Activated CD8-positive, alpha-beta T cell treated with anti-CD3 and anti-CD28 coated beads, Interleukin-2, amount 10 ng/mL, durations not matched to agents 7 days and 5 days (primary cell): ENCODE data around the gene MSH5. TPM values are rescaled to one million over a fixed set of nuclear protein-coding genes. Genes with fewer than 3 reads are reported as not detected.
"Not testable (repeated sequence)": the region's sequence is repeated elsewhere in the genome, so short reads cannot be mapped to it uniquely, and the experiment has no call there.

Experiments used
- ATAC-seq: fragments of 150-1000 bp; cut with Tn5 transposase; one replicate; pipeline ENCODE4 v1.10.0; 2021; ENCODE audit warnings: moderate library complexity
- CTCF ChIA-PET: fragments of 350-600 bp; sonication (Branson Sonifier 250); formaldehyde crosslinking; loops from one replicate; lab custom pipeline; 2021; ENCODE audit warnings: antibody characterized with exemption; lab: Charles Lee
- POLR2A ChIA-PET: fragments of 350-600 bp; sonication (Branson Sonifier 250); formaldehyde crosslinking; loops from one replicate; lab custom pipeline; 2021; ENCODE audit warnings: antibody characterized with exemption; lab: Charles Lee
- DNase-seq: peaks from one replicate; pipeline ENCODE4 v3.0.0-alpha.2; 2020
- H3K27ac Mint-ChIP-seq: one replicate; pipeline ENCODE4 v1.8.0; 2021; ENCODE audit warnings: mild to moderate bottlenecking, mixed read lengths
- H3K27me3 Mint-ChIP-seq: one replicate; pipeline ENCODE4 v1.8.0; 2021; ENCODE audit warnings: low read depth, mixed read lengths
- H3K36me3 Mint-ChIP-seq: one replicate; pipeline ENCODE4 v1.8.0; 2021; ENCODE audit warnings: low read depth, mixed read lengths
- H3K4me1 Mint-ChIP-seq: one replicate; pipeline ENCODE4 v1.8.0; 2021; ENCODE audit warnings: low read depth, mixed read lengths
- H3K4me3 Mint-ChIP-seq: one replicate; pipeline ENCODE4 v1.8.0; 2021; ENCODE audit warnings: mild to moderate bottlenecking, mixed read lengths
- H3K9me3 Mint-ChIP-seq: one replicate; pipeline ENCODE4 v1.8.0; 2022; ENCODE audit warnings: mixed read lengths; ENCODE audit not compliant: insufficient read depth
- microRNA-seq: library from miRNA; unstranded; fragments of <30 nt; microRNA quantifications from one replicate; pipeline ENCODE4 v1.2.0, GENCODE V29; 2022
- total RNA-seq, 2 experiments: library from RNA; stranded (reverse); gene quantifications; one replicate each; pipeline ENCODE4 v1.2.3, GENCODE V29; 2021

Gene MSH5
- total RNA-seq, 2 experiments from 2014 or later = 64.8 to 73.6 TPM

DNA sequence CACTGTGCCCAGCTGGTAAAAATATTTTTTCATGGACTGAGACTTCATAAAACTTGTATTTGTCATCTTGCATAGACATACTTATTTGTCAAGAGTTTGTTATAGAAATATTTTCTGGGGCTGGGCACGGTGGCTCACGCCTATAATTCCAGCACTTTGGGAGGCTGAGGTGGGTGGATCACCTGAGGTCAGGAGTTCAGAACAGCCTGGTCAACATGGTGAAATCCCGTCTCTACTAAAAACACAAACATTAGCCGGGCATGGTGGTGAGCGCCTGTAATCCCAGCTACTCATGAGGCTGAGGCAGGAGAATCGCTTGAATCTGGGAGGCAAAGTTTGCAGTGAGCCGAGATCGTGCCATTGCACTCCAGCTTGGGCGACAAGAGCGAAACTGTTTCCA lies 68.8 kb downstream of the MSH5 start:
- POLR2A ChIA-PET, H3K27ac Mint-ChIP-seq, DNase-seq, H3K27me3 Mint-ChIP-seq, H3K9me3 Mint-ChIP-seq, H3K4me3 Mint-ChIP-seq, ATAC-seq: not testable (repeated sequence)
- CTCF ChIA-PET = interaction anchor here (2.8 to 3.4 kb wide), 2 partner anchors 12 to 39 kb away, joined by 11 to 46 read pairs; partner anchors contain the start of gene VARS1
- Mint-ChIP-seq H3K4me1 (peaks cover 38% of the 10 kb centered on the region), H3K36me3 (peaks cover 27% of the 10 kb centered on the region)

DNA sequence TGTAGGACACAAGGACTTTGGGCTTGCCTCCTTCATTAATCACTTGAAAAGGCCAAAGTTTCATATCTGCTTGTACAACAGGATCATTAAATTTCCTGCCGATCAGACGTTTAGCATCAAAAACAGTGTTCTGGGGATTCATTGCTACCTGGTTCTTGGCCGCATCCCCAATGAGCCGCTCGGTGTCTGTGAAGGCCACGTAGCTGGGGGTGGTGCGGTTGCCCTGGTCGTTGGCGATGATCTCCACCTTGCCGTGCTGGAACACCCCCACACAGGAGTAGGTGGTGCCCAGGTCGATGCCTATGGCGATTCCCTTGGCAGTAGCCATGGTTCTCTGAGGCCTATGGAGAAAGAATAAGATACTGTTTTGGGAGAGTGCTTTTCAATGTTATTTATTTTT lies 71.8 kb downstream of the MSH5 start:
- Mint-ChIP-seq H3K36me3 (peaks cover 13% of the 10 kb centered on the region), H3K4me3 (no peak overlapping the region), H3K27ac (no peak overlapping the region), H3K27me3 (no peaks in the 10 kb centered on the region), H3K4me1 (peaks cover 27% of the 10 kb centered on the region), H3K9me3 (no peaks in the 10 kb centered on the region)
- POLR2A ChIA-PET = interaction anchor here (0.9 to 5.1 kb wide), 3 partner anchors 16 to 159 kb away, joined by 3 to 37 read pairs (median 4); partner anchors contain the start of genes CLIC1, MSH5 and VARS1
- CTCF ChIA-PET = interaction anchor here (1.1 kb wide), 1 partner anchor 13 kb away, joined by 3 read pairs; no protein-coding TSS in a partner anchor
- ATAC-seq (no peak), DNase-seq (no peak)

Small RNAs within 50 kb of the gene (microRNA-seq; reads per million reads assigned to microRNA genes)
- 2.3 reads per million for gene MIR4646

Other genes with a start within 250 kb of the MSH5 start
- gene MICB, start 241.9 kb upstream of the MSH5 start, total RNA-seq = 10 to 100 TPM; 49.0 TPM
- gene MCCD1, start 211.0 kb upstream of the MSH5 start, total RNA-seq = not detected
- 100 to 1,000 TPM; 477 to 488 TPM for gene DDX39B, start 198.0 kb upstream of the MSH5 start, total RNA-seq
- gene ATP6V1G2, start 193.4 kb upstream of the MSH5 start, total RNA-seq = 1 to 10 TPM; 2.5 TPM
- gene NFKBIL1, start 192.4 kb upstream of the MSH5 start, total RNA-seq = 10 to 100 TPM; 13.5 to 14.2 TPM
- gene LTA, start 167.7 kb upstream of the MSH5 start, total RNA-seq = 10 to 100 TPM; 19.4 to 24.6 TPM
- 10 to 100 TPM; 53.4 to 55.0 TPM for gene TNF, start 164.4 kb upstream of the MSH5 start, total RNA-seq
- gene LTB, start 157.6 kb upstream of the MSH5 start, total RNA-seq = 100 to 1,000 TPM; 613 to 618 TPM
- 100 to 1,000 TPM; 125 to 139 TPM for gene LST1, start 153.7 kb upstream of the MSH5 start, total RNA-seq
- gene NCR3, start 147.0 kb upstream of the MSH5 start, total RNA-seq = 100 to 1,000 TPM; 107 to 115 TPM
- 100 to 1,000 TPM; 177 TPM for gene AIF1, start 124.8 kb upstream of the MSH5 start, total RNA-seq
- gene PRRC2A, start 119.3 kb upstream of the MSH5 start, total RNA-seq = 100 to 1,000 TPM; 260 to 279 TPM
- 100 to 1,000 TPM; 259 to 267 TPM for gene BAG6, start 87.3 kb upstream of the MSH5 start, total RNA-seq
- 1 to 10 TPM; 3.2 to 5.1 TPM for gene APOM, start 84.1 kb upstream of the MSH5 start, total RNA-seq
- 10 to 100 TPM; 22.5 to 23.8 TPM for gene C6orf47, start 79.2 kb upstream of the MSH5 start, total RNA-seq
- gene GPANK1, start 75.0 kb upstream of the MSH5 start, total RNA-seq = 10 to 100 TPM; 29.0 to 34.7 TPM
- 100 to 1,000 TPM; 233 to 250 TPM for gene CSNK2B, start 73.9 kb upstream of the MSH5 start, total RNA-seq
- gene LY6G5B, start 70.0 kb upstream of the MSH5 start, total RNA-seq = 10 to 100 TPM; 22.6 to 23.2 TPM
- gene LY6G5C, start 58.9 kb upstream of the MSH5 start, total RNA-seq = 1 to 10 TPM; 4.3 to 5.5 TPM
- gene ABHD16A, start 36.7 kb upstream of the MSH5 start, total RNA-seq = 10 to 100 TPM; 52.1 to 55.4 TPM
- gene LY6G6F, start 33.1 kb upstream of the MSH5 start, total RNA-seq = not detected
- not detected for gene LY6G6D, start 24.7 kb upstream of the MSH5 start, total RNA-seq
- gene LY6G6C, start 18.3 kb upstream of the MSH5 start, total RNA-seq = under 1 TPM in 1 of 2 experiments, not detected in 1; 0.26 TPM
- under 1 TPM; 0.71 to 0.91 TPM for gene MPIG6B, start 16.6 kb upstream of the MSH5 start, total RNA-seq
- gene DDAH2, start 10.7 kb upstream of the MSH5 start, total RNA-seq = 10 to 100 TPM; 31.9 to 33.7 TPM
- gene CLIC1, start 3.5 kb upstream of the MSH5 start, total RNA-seq = 100 to 1,000 TPM; 617 to 651 TPM
- 10 to 100 TPM; 14.3 to 15.4 TPM for gene SAPCD1, start 22.7 kb downstream of the MSH5 start, total RNA-seq
- 1 to 10 TPM; 6.4 to 6.6 TPM for gene VWA7, start 37.3 kb downstream of the MSH5 start, total RNA-seq
- 100 to 1,000 TPM; 114 to 115 TPM for gene VARS1, start 55.7 kb downstream of the MSH5 start, total RNA-seq
- gene LSM2, start 67.0 kb downstream of the MSH5 start, total RNA-seq = 100 to 1,000 TPM; 123 to 128 TPM
- gene HSPA1L, start 75.3 kb downstream of the MSH5 start, total RNA-seq = 1 to 10 TPM; 3.0 to 3.1 TPM
- gene HSPA1A, start 75.5 kb downstream of the MSH5 start, total RNA-seq = 10 to 100 TPM; 75.6 to 75.7 TPM
- gene HSPA1B, start 87.7 kb downstream of the MSH5 start, total RNA-seq = 10 to 100 TPM; 84.6 to 87.1 TPM
- gene NEU1, start 122.8 kb downstream of the MSH5 start, total RNA-seq = 10 to 100 TPM; 16.5 to 17.8 TPM
- under 1 TPM in 1 of 2 experiments, not detected in 1; 0.39 TPM for gene SLC44A4, start 139.0 kb downstream of the MSH5 start, total RNA-seq
- gene EHMT2, start 157.7 kb downstream of the MSH5 start, total RNA-seq = 10 to 100 TPM; 70.1 to 72.3 TPM
- 1 to 10 TPM; 1.6 to 1.8 TPM for gene ZBTB12, start 162.1 kb downstream of the MSH5 start, total RNA-seq
- gene C2, start 187.7 kb downstream of the MSH5 start, total RNA-seq = under 1 TPM; 0.26 to 0.87 TPM
- under 1 TPM in 1 of 2 experiments, not detected in 1; 0.58 TPM for gene CFB, start 206.1 kb downstream of the MSH5 start, total RNA-seq
- 10 to 100 TPM; 67.1 to 70.8 TPM for gene NELFE, start 219.0 kb downstream of the MSH5 start, total RNA-seq
- 10 to 100 TPM; 73.2 to 73.4 TPM for gene SKIC2, start 219.2 kb downstream of the MSH5 start, total RNA-seq
- gene DXO, start 232.1 kb downstream of the MSH5 start, total RNA-seq = 10 to 100 TPM; 14.8 to 17.7 TPM
- 1 to 10 TPM; 3.6 to 5.1 TPM for gene C4A, start 242.1 kb downstream of the MSH5 start, total RNA-seq